SK-N-SH (cell line): ENCODE results near the gene PTPRA.

ENCODE experiments used
- CTCF ChIP-seq: fragments of 200-600 bp; sonication (generic); IDR thresholded peaks from 2 replicates; pipeline ENCODE4 v1.6.1; 2017; ENCODE audit warnings: antibody characterized with exemption, mild to moderate bottlenecking, moderate library complexity
- EZH2phosphoT487 ChIP-seq: fragments of 200-600 bp; sonication (generic); IDR thresholded peaks from 2 replicates; pipeline ENCODE4 v1.6.1; 2017; ENCODE audit warnings: low read depth, mixed run types, mild to moderate bottlenecking, antibody characterized with exemption, moderate library complexity, borderline replicate concordance
- MAX ChIP-seq: IDR thresholded peaks from 2 replicates; pipeline ENCODE4 v1.4.0; 2012; ENCODE audit warnings: low read depth
- MXI1 ChIP-seq: IDR thresholded peaks from 2 replicates; pipeline ENCODE4 v1.6.1; 2012; ENCODE audit warnings: mild to moderate bottlenecking, low read depth, low read length, improper control_type of control experiment
- POLR2AphosphoS5 ChIP-seq: IDR thresholded peaks from 2 replicates; pipeline ENCODE4 v1.6.1; 2012; ENCODE audit warnings: low read depth, low read length
- RCOR1 ChIP-seq: fragments of 150-350 bp; IDR thresholded peaks from 2 replicates; pipeline ENCODE4 v1.6.1; 2017; ENCODE audit warnings: antibody characterized with exemption, low read length
- RFX5 ChIP-seq: IDR thresholded peaks from 2 replicates; pipeline ENCODE4 v1.6.1; 2012; ENCODE audit warnings: mild to moderate bottlenecking, improper control_type of control experiment, low read length
- RXRA ChIP-seq: IDR thresholded peaks from 2 replicates; pipeline ENCODE4 v1.4.0; 2012; ENCODE audit warnings: low read depth, mild to moderate bottlenecking, borderline replicate concordance
- SIN3A ChIP-seq: IDR thresholded peaks from 2 replicates; pipeline ENCODE4 v1.6.1; 2012; ENCODE audit warnings: low read depth, mild to moderate bottlenecking, low read length, moderate library complexity, borderline replicate concordance
- TAF1 ChIP-seq: IDR thresholded peaks from 2 replicates; pipeline ENCODE4 v1.6.1; 2012; ENCODE audit warnings: low read depth, mild to moderate bottlenecking, low read length, moderate library complexity, borderline replicate concordance
- USF2 ChIP-seq: fragments of 150-350 bp; IDR thresholded peaks from 2 replicates; pipeline ENCODE4 v1.6.1; 2017; ENCODE audit warnings: antibody characterized with exemption, low read length, low read depth, borderline replicate concordance
- YY1 ChIP-seq: IDR thresholded peaks from 2 replicates; pipeline ENCODE4 v1.4.0; 2012; ENCODE audit warnings: low read depth, mild to moderate bottlenecking

GRCh38 chr20:2836035-2836434 is 37.2 kb upstream of the PTPRA start:
- TF ChIP-seq CTCF (no peak), RCOR1 (no peak), MAX (no peak), POLR2AphosphoS5 (no peak), RFX5 (no peak), MXI1 (no peak), TAF1 (no peak), EZH2phosphoT487 (no peak), SIN3A (no peak), YY1 (no peak), USF2 (no peak), RXRA (no peak)
